ENCODE measurements around the gene YEATS2. TPM values are rescaled to one million over a fixed set of nuclear protein-coding genes. Genes with fewer than 3 reads are reported as not detected.

Gene YEATS2
- total and polyA plus RNA-seq, 2 experiments from 2014 or later: 15.2 to 72.8 TPM

DNA sequence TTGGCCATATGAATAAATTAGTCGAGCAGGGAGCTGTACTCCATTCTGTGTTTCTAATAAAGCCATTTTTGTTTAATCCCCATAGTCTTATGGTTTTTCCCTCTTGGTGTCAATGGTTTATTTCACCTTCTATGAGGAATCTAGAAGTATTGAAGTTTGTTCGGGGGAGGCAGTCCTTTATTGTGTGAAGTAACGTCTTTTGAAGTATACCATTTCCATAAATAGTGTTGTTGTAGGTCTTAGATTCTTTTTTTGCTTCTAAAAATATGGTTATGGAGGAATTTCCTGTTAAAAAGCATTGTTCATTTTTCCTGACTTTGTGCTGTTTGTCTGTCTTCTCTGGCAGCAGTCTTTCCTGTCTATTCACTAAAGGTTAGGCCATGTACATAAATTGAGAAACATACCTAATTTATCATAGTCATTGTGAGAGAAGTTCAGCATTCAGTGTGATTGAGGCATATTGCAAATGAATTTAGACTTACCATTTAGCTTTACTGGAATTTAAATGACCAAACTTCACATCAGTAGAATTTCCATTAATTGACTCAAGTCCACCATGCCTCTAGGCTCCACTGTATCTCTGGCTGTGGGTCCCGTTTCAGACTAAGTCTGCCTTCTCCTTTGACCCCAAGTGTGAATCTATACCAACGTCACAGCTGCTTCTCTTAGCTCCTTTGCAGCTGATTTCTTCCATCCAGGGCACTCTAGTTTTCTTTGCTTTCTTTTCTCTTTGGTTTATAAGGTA, 37.3 kb downstream of the YEATS2 start:
- Histone ChIP-seq H4K20me1 (replicated peaks; ENCODE audit: insufficient read depth) (peaks cover 3% of the 10 kb centered on the region; the same call in 1 of the 2 replicates), H3K36me3 (ENCODE audit: insufficient read depth) (peaks cover 22% of the 10 kb centered on the region), H3F3A (replicated peaks; ENCODE audit: low read depth) (no peaks in the 10 kb centered on the region), H3K27me3 (ENCODE audit: insufficient read depth) (no peaks in the 10 kb centered on the region), H2AFZ (no peak overlapping the region), H3K27ac (ENCODE audit: low read depth) (peak overlapping the region; percentile 60; the same call in 1 of the 2 replicates), H3K4me1 (ENCODE audit: insufficient read depth) (no peaks in the 10 kb centered on the region), H3K79me2 (replicated peaks; ENCODE audit: insufficient read depth) (peaks cover 18% of the 10 kb centered on the region), H3K4me3 (no peak overlapping the region), H3K9me2 (ENCODE audit: insufficient read depth) (no peaks in the 10 kb centered on the region), H3K4me2 (no peak overlapping the region)
- Mint-ChIP-seq H3K4me1 (no peaks in the 10 kb centered on the region), H3K27ac (no peak overlapping the region), H3K27me3 (ENCODE audit: insufficient read depth, low read depth, poor library complexity) (no peaks in the 10 kb centered on the region), H3K4me3 (no peak overlapping the region), H3K9me3 (no peaks in the 10 kb centered on the region; the same call in 1 of the 3 replicates), H3K36me3 (ENCODE audit: low read depth) (peaks cover 76% of the 10 kb centered on the region)
- no peak for TF ChIP-seq CREB1 (CRISPR knock-in tag; IDR thresholded peaks at IDR 0.05; ENCODE audit: low read depth)
- TF ChIP-seq, protein P1, sequence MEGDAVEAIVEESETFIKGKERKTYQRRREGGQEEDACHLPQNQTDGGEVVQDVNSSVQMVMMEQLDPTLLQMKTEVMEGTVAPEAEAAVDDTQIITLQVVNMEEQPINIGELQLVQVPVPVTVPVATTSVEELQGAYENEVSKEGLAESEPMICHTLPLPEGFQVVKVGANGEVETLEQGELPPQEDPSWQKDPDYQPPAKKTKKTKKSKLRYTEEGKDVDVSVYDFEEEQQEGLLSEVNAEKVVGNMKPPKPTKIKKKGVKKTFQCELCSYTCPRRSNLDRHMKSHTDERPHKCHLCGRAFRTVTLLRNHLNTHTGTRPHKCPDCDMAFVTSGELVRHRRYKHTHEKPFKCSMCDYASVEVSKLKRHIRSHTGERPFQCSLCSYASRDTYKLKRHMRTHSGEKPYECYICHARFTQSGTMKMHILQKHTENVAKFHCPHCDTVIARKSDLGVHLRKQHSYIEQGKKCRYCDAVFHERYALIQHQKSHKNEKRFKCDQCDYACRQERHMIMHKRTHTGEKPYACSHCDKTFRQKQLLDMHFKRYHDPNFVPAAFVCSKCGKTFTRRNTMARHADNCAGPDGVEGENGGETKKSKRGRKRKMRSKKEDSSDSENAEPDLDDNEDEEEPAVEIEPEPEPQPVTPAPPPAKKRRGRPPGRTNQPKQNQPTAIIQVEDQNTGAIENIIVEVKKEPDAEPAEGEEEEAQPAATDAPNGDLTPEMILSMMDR (conservative IDR thresholded peaks at IDR 0.05; ENCODE audit: low read depth in 2 of 2): no peak
- DNase-seq (ENCODE audit: low spot score) (no peak), ATAC-seq (no peak)

DNA sequence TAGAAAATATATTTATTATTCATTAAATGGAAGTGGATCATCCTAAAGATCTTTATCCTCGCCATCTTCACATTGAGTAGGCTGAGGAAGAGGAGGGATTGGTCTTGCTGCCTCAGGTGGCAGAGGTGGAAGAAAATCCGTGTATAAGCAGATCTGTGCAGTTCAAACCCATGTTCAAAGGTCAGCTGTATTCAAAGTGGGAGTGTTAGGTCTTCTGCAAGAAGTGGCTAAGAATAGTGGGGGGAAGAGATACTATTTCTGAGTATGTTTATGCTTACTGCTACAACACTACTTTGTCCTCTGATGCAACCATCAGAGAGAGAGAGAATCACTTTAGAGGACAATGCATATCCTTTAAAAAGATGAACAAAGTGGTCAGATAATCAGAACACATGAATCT, 39.5 kb downstream of the YEATS2 start:
- H3F3A ChIP-seq (replicated peaks; ENCODE audit: low read depth): no peaks in the 10 kb centered on the region
- no peak for ATAC-seq
- Mint-ChIP-seq H3K27ac (no peak overlapping the region), H3K27me3 (ENCODE audit: insufficient read depth, low read depth, poor library complexity) (no peaks in the 10 kb centered on the region), H3K4me3 (no peak overlapping the region), H3K36me3 (ENCODE audit: low read depth) (peaks cover 76% of the 10 kb centered on the region), H3K9me3 (peaks cover 5% of the 10 kb centered on the region; the same call in 2 of the 3 replicates), H3K4me1 (no peaks in the 10 kb centered on the region)
- peaks cover 26% of the 10 kb centered on the region for H3K36me3 ChIP-seq (ENCODE audit: insufficient read depth)
- H3K4me3 ChIP-seq: no peak overlapping the region
- H4K20me1 ChIP-seq (replicated peaks; ENCODE audit: insufficient read depth): peaks cover 2% of the 10 kb centered on the region; the same call in 1 of the 2 replicates
- H3K27me3 ChIP-seq (ENCODE audit: insufficient read depth): no peaks in the 10 kb centered on the region
- H3K4me1 ChIP-seq (ENCODE audit: insufficient read depth): no peaks in the 10 kb centered on the region
- H2AFZ ChIP-seq: no peak overlapping the region
- peaks cover 15% of the 10 kb centered on the region for H3K79me2 ChIP-seq (replicated peaks; ENCODE audit: insufficient read depth)
- H3K27ac ChIP-seq (ENCODE audit: low read depth): no peak overlapping the region
- H3K9me2 ChIP-seq (ENCODE audit: insufficient read depth): no peaks in the 10 kb centered on the region
- DNase-seq (ENCODE audit: low spot score): no peak
- H3K4me2 ChIP-seq: no peak overlapping the region
- TF ChIP-seq JUNB (IDR thresholded peaks at IDR 0.05; ENCODE audit: unreplicated experiment): no peak
- TF ChIP-seq, protein P2, sequence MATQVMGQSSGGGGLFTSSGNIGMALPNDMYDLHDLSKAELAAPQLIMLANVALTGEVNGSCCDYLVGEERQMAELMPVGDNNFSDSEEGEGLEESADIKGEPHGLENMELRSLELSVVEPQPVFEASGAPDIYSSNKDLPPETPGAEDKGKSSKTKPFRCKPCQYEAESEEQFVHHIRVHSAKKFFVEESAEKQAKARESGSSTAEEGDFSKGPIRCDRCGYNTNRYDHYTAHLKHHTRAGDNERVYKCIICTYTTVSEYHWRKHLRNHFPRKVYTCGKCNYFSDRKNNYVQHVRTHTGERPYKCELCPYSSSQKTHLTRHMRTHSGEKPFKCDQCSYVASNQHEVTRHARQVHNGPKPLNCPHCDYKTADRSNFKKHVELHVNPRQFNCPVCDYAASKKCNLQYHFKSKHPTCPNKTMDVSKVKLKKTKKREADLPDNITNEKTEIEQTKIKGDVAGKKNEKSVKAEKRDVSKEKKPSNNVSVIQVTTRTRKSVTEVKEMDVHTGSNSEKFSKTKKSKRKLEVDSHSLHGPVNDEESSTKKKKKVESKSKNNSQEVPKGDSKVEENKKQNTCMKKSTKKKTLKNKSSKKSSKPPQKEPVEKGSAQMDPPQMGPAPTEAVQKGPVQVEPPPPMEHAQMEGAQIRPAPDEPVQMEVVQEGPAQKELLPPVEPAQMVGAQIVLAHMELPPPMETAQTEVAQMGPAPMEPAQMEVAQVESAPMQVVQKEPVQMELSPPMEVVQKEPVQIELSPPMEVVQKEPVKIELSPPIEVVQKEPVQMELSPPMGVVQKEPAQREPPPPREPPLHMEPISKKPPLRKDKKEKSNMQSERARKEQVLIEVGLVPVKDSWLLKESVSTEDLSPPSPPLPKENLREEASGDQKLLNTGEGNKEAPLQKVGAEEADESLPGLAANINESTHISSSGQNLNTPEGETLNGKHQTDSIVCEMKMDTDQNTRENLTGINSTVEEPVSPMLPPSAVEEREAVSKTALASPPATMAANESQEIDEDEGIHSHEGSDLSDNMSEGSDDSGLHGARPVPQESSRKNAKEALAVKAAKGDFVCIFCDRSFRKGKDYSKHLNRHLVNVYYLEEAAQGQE (IDR thresholded peaks at IDR 0.05; ENCODE audit: unreplicated experiment): no peak
- no peak for TF ChIP-seq ZNF331 (CRISPR knock-in tag; IDR thresholded peaks at IDR 0.05; ENCODE audit: low read depth)
- TF ChIP-seq, protein P1 (conservative IDR thresholded peaks at IDR 0.05; ENCODE audit: low read depth in 2 of 2): no peak
- no peak for TF ChIP-seq ZNF114 (CRISPR knock-in tag; IDR thresholded peaks at IDR 0.05)
- no peak for TF ChIP-seq EZH2phosphoT487 (IDR thresholded peaks at IDR 0.05; ENCODE audit: unreplicated experiment)
- no peak for TF ChIP-seq STAT1 (IDR thresholded peaks at IDR 0.05; ENCODE audit: unreplicated experiment)
- no peak for TF ChIP-seq CREB1 (CRISPR knock-in tag; IDR thresholded peaks at IDR 0.05; ENCODE audit: low read depth)

Measured in GM23338 (cell line).